AG04449 (cell line): ENCODE data around the gene EREG.

ENCODE experiments used
- CTCF ChIA-PET: fragments of 350-600 bp; formaldehyde crosslinking; extraction: SDS; loops from one replicate; lab custom pipeline; 2021; ENCODE audit warnings: antibody characterized with exemption; lab: Yijun Ruan, JAX
- POLR2A ChIA-PET: fragments of 400-600, 350-600 bp; formaldehyde crosslinking; extraction: SDS; loops from one replicate; lab custom pipeline; 2020; ENCODE audit warnings: antibody characterized with exemption, inconsistent platforms; lab: Yijun Ruan, JAX
- DNase-seq: peaks from one replicate; pipeline ENCODE4 v3.0.0-alpha.2; 2010; ENCODE audit warnings: low read depth, low spot score
- H3K4me3 ChIP-seq: 2 replicates; pipeline ENCODE4 v1.5.1; 2011; ENCODE audit warnings: low read depth, mild to moderate bottlenecking, control low read depth, low read length
- CTCF ChIP-seq: IDR thresholded peaks from one replicate; pipeline ENCODE4 v1.5.1; 2011; ENCODE audit warnings: mild to moderate bottlenecking, moderate library complexity, low read length, control low read depth, inconsistent platforms; ENCODE audit not compliant: insufficient read depth; ENCODE audit errors: missing control alignments

EREG gene

GRCh38 chr4:74353858-74354257 lies 11.1 kb upstream of the EREG start:
- ChIA-PET POLR2A (no interaction called here), CTCF (no interaction called here)
- DNase-seq, result no peak
- no peak overlapping the region for H3K4me3 ChIP-seq
- no peak for TF ChIP-seq CTCF

- no peak for TF ChIP-seq CTCF
- DNase-seq, result no peak
- ChIA-PET POLR2A (no interaction called here), CTCF (interaction anchor here (0.8 kb wide), 2 partner anchors 12 to 37 kb away, joined by 3 to 4 read pairs; no protein-coding TSS in a partner anchor)
- H3K4me3 ChIP-seq, result no peak overlapping the region
Measured at GRCh38 chr4:74357965-74358364, 7.0 kb upstream of the EREG start.

DNA sequence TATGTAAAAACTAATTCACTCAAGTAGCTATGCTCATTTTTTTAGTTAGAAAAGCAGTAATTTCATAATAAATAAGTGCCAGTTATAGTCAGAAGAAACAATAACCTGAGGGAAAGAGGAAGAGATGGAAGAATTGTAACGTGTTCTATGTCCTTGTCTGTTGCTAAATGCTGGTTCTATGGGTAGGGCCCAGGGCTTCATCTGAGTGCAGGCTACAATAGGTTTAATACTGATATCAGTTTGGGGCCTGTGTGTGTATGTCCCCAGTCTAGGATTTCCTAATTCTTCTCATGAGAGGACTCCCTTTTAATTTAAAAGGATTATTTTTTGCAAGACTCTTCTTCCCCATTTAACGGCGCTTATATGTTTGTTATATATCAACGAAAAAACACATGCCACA lies 3.3 kb upstream of the EREG start:
- no peak overlapping the region for H3K4me3 ChIP-seq
- TF ChIP-seq CTCF, result no peak
- ChIA-PET POLR2A (no interaction called here), CTCF (interaction anchor here (0.7 to 2.6 kb wide), 3 partner anchors 9 to 314 kb away, joined by 3 to 16 read pairs (median 12); no protein-coding TSS in a partner anchor)
- DNase-seq, result no peak

GRCh38 chr4:74362347-74362746 lies 2.6 kb upstream of the EREG start:
- CTCF ChIA-PET, result interaction anchor here (0.7 to 1.0 kb wide), 2 partner anchors 43 to 171 kb away, joined by 3 read pairs; no protein-coding TSS in a partner anchor
- TF ChIP-seq CTCF, result no peak
- DNase-seq, result no peak
- POLR2A ChIA-PET, result no interaction called here
- H3K4me3 ChIP-seq, result no peak overlapping the region

GRCh38 chr4:74364256-74364651 lies 691 bp upstream of the EREG start:
- ChIA-PET CTCF (interaction anchor here (2.2 to 3.3 kb wide), 3 partner anchors 13 to 310 kb away, joined by 5 to 17 read pairs (median 8); no protein-coding TSS in a partner anchor), POLR2A (no interaction called here)
- no peak for DNase-seq
- no peak for TF ChIP-seq CTCF
- peak overlapping the region; percentile 55; the same call in 1 of the 2 replicates for H3K4me3 ChIP-seq

GRCh38 chr4:74365761-74366160 lies 816 bp downstream of the EREG start:
- H3K4me3 ChIP-seq, result no peak overlapping the region
- ChIA-PET CTCF (interaction anchor here (0.9 to 3.3 kb wide), 3 partner anchors 11 to 310 kb away, joined by 5 to 17 read pairs (median 8); no protein-coding TSS in a partner anchor), POLR2A (no interaction called here)
- no peak for TF ChIP-seq CTCF
- no peak for DNase-seq
